Parathyroid adenoma (tissue), 2 donors: Measurements from ENCODE around the gene CEP83.

Source experiments
- H2AFZ ChIP-seq: fragments of 300-600 bp; sonication (generic); one replicate; pipeline ENCODE4 v1.7.0; 2017; ENCODE audit warnings: antibody characterized with exemption, mild to moderate bottlenecking
- H3K27ac ChIP-seq: fragments of 300-600 bp; sonication (generic); one replicate; pipeline ENCODE4 v1.7.0; 2017
- H3K27me3 ChIP-seq: fragments of 300-600 bp; sonication (generic); one replicate; pipeline ENCODE4 v1.7.0; 2017; ENCODE audit warnings: low read length; ENCODE audit not compliant: control insufficient read depth, insufficient read depth
- H3K36me3 ChIP-seq: fragments of 300-600 bp; sonication (generic); one replicate; pipeline ENCODE4 v1.7.0; 2017; ENCODE audit warnings: low read length; ENCODE audit not compliant: control insufficient read depth, insufficient read depth
- H3K4me1 ChIP-seq: fragments of 300-600 bp; sonication (generic); one replicate; pipeline ENCODE4 v1.7.0; 2017; ENCODE audit warnings: control low read depth
- H3K4me2 ChIP-seq: fragments of 300-600 bp; sonication (generic); one replicate; pipeline ENCODE4 v1.7.0; 2017; ENCODE audit warnings: low read length
- H3K4me3 ChIP-seq: fragments of 300-600 bp; sonication (generic); one replicate; pipeline ENCODE4 v1.7.0; 2017; ENCODE audit warnings: low read depth, low read length
- H3K79me2 ChIP-seq: fragments of 300-600 bp; sonication (generic); one replicate; pipeline ENCODE4 v1.7.0; 2017; ENCODE audit warnings: control low read depth
- H3K9ac ChIP-seq: fragments of 300-600 bp; sonication (generic); one replicate; pipeline ENCODE4 v1.7.0; 2017; ENCODE audit warnings: mild to moderate bottlenecking
- H3K9me3 ChIP-seq: fragments of 300-600 bp; sonication (generic); one replicate; pipeline ENCODE4 v1.7.0; 2017; ENCODE audit warnings: low read length; ENCODE audit not compliant: control insufficient read depth
- CTCF ChIP-seq: fragments of 300-600 bp; sonication (generic); IDR thresholded peaks from one replicate; pipeline ENCODE4 v1.7.0; 2017; ENCODE audit warnings: antibody characterized with exemption, mild to moderate bottlenecking
- donor health status: primary hyperparathyroidism.

CEP83 gene

GRCh38 chr12:94269316-94269999 lies 190.2 kb downstream of the CEP83 start:
- Histone ChIP-seq H3K79me2 (no peaks in the 10 kb centered on the region), H3K27ac (no peak overlapping the region), H3K27me3 (no peaks in the 10 kb centered on the region), H3K9ac (no peak overlapping the region), H3K4me2 (no peak overlapping the region), H3K9me3 (no peaks in the 10 kb centered on the region), H3K4me3 (no peak overlapping the region), H3K4me1 (no peaks in the 10 kb centered on the region), H3K36me3 (no peaks in the 10 kb centered on the region), H2AFZ (no peak overlapping the region)
- TF ChIP-seq CTCF, result no peak

GRCh38 chr12:94267921-94268471 lies 191.7 kb downstream of the CEP83 start:
- no peak for TF ChIP-seq CTCF
- H3K4me2 ChIP-seq, result no peak overlapping the region
- H3K27ac ChIP-seq, result no peak overlapping the region

GRCh38 chr12:94267537-94267872 lies 192.2 kb downstream of the CEP83 start:
- no peak overlapping the region for H3K4me2 ChIP-seq
- H3K27me3 ChIP-seq, result no peaks in the 10 kb centered on the region
- H3K4me1 ChIP-seq, result no peaks in the 10 kb centered on the region
- no peaks in the 10 kb centered on the region for H3K36me3 ChIP-seq
- H3K9ac ChIP-seq, result no peak overlapping the region
- no peaks in the 10 kb centered on the region for H3K9me3 ChIP-seq
- no peaks in the 10 kb centered on the region for H3K79me2 ChIP-seq
- H3K27ac ChIP-seq, result no peak overlapping the region
- H3K4me3 ChIP-seq, result no peak overlapping the region
- H2AFZ ChIP-seq, result no peak overlapping the region
- no peak for TF ChIP-seq CTCF

More at GRCh38 chr12:94267921-94268471, 191.7 kb downstream of the CEP83 start:
- Histone ChIP-seq H3K9me3 (no peaks in the 10 kb centered on the region), H3K4me3 (no peak overlapping the region), H3K27me3 (no peaks in the 10 kb centered on the region), H3K4me1 (no peaks in the 10 kb centered on the region), H2AFZ (no peak overlapping the region), H3K79me2 (no peaks in the 10 kb centered on the region), H3K9ac (no peak overlapping the region), H3K36me3 (no peaks in the 10 kb centered on the region)

GRCh38 chr12:94266796-94267536 lies 192.7 kb downstream of the CEP83 start:
- Histone ChIP-seq H3K4me3 (no peak overlapping the region), H3K4me2 (no peak overlapping the region), H3K79me2 (no peaks in the 10 kb centered on the region), H3K4me1 (no peaks in the 10 kb centered on the region), H3K36me3 (no peaks in the 10 kb centered on the region), H3K9ac (no peak overlapping the region), H3K27me3 (no peaks in the 10 kb centered on the region), H3K27ac (no peak overlapping the region), H3K9me3 (no peaks in the 10 kb centered on the region), H2AFZ (no peak overlapping the region)
- no peak for TF ChIP-seq CTCF
